CD4-positive, alpha-beta T cell treated with Interleukin-4 for 4 hours (primary cell): ENCODE measurements around the gene ANKRD33B.
"Not testable (repeated sequence)": the region's sequence is repeated elsewhere in the genome, so short reads cannot be mapped to it uniquely, and the experiment has no call there.

ENCODE experiments used
- DNase-seq: peaks from one replicate; pipeline ENCODE4 v3.0.0-alpha.2; 2020

The ANKRD33B gene

DNA sequence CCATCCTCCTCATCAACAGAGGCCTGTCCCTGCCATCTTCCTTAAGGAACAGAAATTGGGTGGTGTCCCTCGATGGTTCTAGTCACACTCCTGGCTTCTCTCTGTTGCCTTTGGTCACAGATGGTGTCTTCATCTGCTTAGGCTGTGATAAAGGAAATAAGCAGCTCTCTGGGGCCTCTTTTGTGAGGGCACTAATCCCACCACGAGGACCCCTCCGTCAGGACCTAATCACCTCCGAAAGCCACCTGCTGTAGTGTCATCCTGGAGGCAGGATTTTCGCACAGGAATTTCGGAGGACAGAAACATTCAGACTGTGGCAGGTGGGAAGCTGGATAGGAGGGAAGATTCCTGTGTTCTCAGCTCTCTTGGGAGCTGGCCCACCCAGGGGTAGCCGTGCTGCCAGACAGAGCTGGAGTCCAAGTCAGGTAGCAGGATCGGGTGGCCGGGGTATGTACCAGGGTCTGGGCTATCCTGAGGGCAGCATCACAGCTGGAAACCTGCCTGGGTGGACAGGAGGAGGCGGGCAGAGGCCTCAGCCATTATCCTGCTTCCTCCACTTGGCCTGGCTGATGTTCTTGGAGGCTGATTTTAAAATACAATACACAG is 59.5 kb downstream of the ANKRD33B start:
- no peak for DNase-seq

DNA sequence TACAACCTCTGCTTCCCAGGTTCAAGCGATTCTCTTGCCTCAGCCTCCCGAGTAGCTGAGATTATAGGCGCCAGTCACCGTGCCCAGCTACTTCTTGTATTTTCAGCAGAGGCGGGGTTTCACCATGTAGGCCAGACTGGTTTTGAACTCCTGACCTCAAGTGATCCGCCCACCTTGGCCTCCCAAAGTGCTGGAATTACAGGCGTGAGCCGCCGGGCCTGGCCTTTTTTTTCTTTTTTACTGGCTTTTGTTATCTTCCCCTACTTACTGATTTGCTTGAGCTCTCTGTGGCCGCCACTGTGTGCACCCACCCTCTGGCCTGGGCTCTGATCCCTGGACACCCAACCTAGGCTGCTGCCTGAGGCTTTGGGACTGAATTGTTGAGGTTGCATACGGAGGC is 60.3 kb downstream of the ANKRD33B start:
- no peak for DNase-seq

DNA sequence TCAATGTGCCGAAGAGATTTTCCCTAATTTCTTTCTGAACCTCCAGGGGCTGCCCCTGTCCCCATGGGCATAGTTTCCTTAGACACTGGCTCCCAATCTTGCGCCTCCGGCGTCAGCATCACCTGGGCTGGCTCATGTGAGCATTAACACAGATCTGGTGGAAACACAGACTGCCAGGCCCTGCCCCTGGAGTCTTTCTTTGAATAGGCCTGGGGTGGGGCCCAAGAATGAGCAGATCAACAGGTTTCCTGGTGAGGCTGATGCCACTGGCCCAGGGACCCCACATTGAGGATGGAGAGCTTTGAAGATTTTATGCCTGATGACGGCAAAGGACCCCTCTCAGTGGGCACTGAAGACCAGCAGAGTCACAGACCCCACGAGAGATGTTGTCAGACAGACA is 60.8 kb downstream of the ANKRD33B start:
- DNase-seq: no peak

DNA sequence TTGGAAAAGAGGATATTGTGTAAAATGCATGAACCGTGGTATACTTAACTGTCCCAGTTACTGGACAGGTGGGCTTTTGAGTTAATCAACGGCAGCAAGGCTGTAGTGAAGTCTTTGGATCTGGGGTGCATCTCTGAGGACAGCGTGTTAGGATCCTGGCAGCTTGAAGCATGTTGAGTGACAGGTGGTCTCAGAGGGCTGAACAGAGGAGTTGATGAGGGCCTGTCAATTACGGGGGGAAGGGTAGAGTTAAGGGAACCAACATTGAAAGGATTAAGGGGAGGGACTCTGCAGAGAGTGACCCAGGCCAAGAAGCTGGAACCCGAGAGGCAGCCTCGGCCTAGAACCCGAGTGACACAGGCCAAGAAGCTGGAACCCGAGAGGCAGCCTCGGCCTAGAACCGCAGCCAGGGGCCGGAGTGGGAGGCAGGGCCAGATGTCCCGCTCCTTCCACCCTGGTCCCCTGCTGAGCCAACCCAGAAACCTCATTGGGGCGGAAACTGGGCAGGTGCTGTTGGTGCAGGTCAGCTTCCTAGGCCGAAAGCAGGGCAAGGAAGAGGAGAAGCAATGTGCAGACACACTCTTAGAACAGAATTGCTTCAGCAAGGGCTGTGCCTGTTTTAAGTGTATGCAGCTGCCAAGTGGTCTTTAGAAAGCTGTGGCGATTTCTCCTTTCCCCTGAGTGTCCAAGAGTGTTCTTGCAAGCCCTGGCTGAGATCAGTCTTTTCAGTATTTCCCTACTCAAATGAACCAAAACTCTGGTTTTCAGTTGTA is 62.0 kb downstream of the ANKRD33B start:
- no peak for DNase-seq

DNA sequence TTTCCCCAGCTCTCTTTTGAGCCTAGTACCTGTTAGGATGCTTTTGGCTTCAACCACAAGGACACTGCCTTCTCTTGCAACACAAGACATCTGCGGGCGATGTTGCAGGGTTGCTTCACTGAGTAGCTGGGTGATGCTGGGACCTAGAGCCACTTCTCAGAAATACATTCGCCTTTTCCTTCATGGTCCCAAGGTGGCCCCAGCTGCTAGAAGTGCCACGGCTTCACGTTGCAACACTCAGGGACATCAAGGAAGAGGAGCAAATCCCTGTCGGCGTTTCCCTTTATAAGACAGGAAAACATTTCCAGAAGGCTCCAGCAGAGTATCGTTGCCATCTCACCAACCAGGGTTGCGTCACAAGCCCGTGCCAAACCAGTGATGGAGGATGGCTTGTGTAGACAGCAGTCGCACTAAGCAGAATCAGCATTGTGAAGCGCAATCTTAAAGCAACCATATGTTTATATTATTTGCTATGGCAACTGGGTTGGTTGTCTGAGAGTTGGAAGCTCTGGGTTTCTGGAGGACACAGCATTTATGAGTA is 62.7 kb downstream of the ANKRD33B start:
- no peak for DNase-seq

DNA sequence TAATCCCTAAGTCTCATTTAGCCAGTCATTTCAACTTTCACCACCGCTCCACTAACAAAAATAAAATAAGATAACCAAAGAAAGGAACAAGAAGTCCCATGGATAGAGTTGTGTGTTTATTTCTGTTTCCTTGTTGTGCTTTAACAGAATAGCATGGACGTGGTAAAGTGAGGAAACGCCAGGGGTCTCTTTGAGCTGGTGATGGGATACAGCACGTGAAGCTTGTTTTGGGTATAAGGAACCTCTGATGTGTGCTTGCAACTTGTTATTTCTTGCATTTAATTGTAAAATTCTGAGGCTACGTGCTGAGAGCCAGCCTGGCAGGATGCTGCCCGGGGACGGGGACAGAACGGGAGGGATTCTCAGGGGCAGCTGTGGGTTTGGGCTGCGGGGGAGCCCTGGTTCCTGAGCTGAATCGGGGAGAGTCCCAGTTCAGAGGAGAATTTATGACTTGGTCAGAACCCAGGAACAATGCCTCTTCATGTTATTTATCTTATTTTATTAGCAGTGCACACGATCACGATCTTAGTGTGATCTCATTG is 63.4 kb downstream of the ANKRD33B start:
- no peak for DNase-seq

DNA sequence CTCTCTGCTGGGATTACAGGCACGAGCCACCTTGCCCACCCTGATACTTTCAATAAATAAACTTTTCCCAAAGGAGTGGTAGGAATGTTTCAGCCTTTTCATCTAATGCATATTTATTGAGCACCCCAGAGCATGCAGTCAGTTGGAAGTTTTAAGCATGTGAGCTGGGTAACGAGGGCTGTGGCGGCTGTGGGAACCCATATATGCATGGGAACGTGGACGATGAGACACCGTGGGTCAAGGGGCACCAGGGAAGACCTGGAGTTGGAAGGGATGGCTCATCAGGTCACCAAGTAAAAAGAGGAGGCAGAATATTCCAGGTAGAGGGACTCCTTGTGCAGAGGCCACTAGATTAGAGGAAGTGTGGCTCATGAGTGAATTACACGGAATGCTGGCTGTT is 64.7 kb downstream of the ANKRD33B start:
- no peak for DNase-seq

DNA sequence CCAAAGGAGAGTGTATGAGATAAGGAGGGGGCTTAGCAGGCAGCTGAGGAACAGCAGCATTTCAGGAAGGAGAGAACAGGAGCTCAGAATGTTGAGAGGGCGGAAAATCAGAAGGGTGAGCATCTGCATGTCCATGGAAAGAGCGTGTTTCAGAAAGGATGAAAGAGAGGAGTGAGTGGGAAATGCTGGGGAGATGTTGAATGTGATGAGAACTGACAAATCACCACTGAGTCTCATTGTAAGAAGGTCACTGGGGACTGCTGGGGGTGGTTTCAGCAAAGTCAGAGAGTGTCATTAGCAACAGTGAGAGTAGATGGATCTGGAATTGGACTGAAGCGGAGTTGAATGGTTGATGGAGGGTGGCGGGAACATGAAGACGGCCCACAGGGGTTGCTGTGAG is 65.8 kb downstream of the ANKRD33B start:
- no peak for DNase-seq

DNA sequence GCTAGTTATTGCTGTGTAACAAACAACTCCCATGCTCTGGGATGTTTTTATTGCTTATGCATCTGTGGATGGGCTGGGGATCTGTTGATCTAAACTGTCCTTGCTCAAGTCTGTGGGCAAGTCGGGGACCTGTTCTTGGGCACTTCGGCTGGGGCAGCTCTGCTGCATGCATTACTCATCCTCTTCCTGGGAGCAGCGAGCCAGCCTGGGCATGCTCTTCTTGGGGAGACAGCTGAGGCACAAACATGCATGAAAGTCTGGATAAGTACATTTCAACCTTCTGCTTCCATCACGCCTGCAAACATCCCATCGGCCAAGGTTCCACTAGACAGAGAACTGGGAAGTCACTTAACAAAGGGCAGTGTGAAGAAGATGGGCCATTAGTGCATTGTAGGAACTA is 66.3 kb downstream of the ANKRD33B start:
- DNase-seq: no peak

DNA sequence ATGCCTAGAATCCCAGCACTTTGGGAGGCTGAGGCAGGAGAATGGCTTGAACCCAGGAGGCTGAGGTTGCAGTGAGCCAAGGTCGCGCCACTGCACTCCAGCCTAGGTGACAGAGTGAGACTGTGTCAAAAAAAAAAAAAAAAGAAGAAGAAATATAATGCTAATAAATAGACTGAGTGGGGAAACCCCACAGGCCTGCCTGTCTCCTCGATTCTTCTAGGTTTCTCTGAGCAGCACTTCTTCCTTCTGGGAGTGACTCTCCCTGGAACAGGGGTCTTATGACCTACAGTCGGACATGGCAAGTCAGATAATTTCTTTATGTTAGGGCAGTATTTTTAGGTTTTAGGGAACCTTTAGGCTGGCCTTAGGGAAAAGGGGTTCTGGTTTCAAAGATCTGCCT is 66.9 kb downstream of the ANKRD33B start:
- DNase-seq: not testable (repeated sequence)

DNA sequence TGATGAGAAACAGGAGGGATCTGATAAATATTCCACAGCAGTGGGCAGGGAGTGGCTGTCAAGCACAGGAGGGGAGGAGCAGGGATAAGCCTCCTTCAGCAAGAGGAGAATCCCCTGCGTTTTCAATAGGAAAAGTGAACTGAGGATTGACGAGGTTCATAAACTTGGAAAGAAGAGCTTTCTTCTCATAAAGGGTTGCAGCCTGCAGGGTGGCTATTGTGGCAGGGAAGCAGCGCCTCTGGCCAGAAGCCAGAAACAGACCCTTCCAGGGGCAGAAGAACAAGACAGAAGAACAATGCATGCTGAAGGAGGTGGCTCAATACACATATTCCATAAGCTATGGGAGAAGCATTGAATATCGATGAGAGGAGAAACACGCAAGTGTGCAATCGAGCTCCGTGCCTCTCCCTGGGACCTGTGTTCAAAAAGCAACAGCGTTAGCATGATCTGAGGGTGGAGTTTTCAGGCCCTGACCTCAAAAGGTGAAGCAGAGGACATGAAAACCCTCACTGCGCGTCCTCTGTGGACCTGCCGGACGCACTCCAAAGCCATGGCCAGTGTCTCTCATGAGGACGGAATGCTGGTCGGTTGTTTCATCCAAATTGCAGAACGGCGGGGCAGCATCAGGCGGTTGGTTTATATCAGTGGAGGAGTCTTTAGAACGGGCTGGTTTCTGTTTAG is 67.6 kb downstream of the ANKRD33B start:
- no peak for DNase-seq

DNA sequence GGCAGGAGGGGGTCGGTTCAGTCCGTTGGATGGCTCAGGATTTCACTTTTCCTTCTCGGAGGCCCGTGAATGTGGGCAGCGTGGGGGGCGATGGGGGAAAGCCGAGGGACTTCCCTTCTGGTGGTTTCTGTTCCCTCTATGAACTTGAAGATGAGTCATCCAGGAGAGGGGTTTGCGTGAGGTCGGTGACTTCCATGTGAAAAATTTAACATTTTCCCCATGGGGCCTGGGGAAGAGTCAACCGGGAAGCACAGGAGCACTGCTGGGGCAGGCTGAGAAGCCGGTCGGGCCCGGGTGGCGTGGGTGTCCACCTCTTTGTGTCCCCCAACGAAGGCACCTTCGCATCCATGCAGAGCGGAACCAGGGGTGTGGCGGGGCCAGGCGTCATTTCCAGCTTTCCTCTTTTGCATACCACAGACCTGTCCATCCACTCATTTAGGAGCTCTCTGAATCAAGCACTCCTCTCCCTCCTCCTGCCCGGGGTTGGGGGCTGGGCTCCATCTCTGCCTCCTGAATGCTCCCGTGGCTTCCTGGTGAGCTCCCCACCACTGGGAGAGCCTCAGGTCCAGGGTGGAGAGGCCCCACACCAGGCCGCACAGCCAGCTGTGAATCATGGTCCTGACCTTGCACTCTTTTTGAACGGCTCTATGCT is 68.4 kb downstream of the ANKRD33B start:
- DNase-seq: peak; percentile 33

DNA sequence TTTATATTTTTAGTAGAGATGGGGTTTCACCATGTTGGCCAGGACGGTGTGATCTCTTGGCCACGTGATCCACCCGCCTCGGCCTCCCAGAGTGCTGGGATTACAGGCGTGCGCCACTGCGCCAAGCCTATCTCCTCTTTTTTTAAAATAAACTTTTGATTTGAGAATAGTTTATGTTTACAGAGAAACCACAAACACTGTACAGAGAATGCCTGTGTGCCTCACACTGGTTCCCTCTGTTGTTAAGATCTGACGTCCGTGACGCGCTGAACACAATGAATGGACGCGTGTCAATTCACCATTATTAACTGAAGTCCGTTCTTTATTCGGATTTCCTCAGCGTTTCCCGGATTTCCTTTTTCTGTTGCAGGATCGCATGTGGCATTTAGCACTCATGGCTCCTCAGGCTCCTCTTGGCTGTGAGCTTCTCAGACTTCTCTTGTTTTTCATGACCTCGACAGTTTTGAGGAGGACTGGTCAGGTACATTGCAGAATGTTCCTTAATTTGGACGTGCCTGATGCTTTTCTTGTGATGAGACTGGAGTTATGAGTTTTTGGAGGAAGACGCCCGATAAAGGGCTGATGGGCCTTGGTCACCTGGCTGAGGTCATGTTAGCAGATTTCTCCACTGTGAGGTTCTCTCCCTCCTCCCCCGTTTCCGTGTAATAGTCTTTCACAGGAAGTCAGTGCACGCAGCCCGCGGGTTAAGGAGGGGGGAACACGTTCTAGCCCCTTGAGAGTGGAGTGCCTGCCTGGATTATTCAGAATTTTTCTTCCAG is 69.6 kb downstream of the ANKRD33B start:
- peak; percentile 46 for DNase-seq

DNA sequence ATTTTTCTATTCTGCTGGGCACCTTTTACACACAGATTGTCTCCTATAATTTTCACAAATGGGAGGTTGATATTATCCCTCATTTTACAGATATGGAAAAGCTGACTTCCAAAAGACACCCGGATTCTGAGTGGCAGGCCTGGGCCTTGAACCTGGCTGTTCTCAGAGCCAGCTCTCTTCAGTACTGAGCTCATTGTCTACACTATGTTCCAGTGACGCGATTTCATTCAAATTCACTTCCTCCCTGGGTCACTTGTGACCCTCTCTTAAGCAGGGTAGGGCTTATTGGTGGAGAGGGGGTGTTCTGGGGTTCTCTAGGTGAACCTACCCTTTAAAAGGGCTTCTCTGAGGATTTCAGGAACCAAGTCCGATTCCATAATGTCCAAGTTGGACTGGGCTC is 70.2 kb downstream of the ANKRD33B start:
- no peak for DNase-seq

DNA sequence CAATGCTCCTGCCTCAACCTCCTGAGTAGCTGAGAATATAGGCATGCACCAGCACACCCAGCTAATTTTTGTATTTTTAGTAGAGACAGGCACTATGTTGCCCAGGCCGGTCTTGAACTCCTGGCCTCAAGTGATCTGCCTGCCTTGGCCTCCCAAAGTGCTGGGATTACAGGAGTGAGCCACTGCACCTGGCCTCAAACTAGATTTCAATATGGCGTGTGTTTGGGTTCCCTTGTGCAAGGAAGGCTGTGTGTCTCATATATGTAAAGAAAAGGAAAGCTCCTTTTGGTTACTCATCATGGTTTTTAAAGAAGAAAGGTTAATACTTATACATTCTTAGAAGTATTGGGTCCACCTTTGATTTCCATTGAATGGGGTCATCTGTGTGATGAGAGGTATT is 70.7 kb downstream of the ANKRD33B start:
- no peak for DNase-seq

DNA sequence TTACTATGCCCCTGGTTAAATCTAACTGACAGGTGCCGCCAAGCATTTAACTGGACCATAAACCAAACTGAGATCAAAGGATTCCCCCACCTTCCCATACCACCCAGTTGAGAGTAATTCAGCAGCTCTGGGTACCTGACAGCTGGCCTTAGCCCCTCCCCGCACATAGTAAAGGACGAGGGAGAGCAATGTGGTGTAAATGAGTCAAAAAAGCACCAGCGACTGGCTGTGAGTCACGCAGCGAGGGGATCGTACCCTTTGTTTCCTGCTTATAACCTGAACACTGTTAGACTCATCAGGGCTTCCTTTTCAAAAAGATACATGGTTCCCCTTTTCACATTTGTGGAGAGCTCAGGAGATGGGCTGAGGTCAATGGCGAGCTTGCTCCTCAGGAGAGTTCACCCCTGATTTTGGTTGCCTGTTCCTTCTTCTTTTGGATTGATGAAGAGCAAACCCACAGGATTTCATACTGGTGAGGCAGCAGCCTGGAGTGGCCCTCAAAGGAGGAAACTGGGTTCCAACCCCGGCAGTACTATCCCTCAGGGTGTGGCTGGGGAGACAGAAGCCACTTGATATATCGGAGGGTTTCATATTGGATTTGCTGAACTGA is 71.5 kb downstream of the ANKRD33B start:
- peak; percentile 66 for DNase-seq

DNA sequence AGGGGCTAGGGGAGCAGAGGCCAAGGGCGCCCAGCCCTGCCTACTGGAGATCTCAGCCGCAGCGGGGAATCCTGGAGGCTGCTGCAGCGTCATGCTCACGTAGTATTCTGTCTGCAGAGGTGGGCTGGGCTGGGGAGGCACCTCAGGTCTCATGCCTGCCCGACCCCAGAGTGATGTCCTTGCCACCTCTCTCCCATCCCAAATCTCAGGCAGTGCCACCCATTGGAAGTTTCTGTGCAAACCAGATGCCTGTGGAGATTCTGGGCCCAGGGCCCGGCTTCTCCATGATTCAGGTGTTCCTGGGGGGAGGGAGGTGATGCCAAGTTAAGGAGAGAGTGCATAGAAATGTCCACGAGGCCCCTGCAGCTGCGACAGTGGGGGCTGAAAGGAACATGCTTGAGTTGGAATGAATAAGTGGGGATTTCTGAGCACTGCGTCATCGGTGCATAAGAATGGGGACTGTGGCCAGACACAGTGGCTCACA is 72.0 kb downstream of the ANKRD33B start:
- DNase-seq: no peak

DNA sequence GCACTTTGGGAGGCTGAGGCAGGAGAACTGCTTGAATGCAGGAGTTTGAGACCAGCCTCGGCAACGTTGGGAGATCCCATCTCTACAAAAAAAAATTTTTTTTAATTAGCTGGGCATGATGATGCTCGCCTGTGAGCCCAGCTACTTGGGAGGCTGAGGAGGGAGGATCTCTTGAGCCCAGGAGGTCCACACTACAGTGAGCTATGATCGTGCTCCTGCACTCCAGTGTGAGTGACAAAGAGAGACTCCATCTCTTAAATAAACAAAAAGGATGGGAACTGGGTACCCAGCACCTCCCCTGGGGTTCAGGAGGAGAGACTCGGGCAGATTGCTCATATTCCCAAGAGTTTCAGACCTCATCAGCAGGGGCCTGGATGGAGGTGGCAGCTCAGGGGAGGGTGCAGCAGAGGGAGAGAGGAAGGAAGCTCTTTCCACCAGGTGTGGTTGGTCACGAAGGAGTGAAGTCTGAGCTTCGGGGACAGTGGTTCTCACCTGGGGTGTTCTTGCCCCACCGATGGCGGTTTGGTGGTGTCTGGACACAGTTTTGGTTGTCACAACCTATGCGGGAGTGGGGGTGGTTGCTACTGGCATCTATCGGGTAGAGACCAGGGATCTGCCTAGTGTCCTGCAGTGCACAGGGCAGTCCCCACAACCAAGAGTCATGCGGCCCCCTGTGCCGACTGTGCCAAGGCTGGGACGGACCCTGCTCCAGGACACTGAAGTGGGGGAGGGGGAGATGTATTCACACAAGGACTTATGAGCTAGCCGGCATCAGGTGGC is 72.7 kb downstream of the ANKRD33B start:
- DNase-seq: no peak

DNA sequence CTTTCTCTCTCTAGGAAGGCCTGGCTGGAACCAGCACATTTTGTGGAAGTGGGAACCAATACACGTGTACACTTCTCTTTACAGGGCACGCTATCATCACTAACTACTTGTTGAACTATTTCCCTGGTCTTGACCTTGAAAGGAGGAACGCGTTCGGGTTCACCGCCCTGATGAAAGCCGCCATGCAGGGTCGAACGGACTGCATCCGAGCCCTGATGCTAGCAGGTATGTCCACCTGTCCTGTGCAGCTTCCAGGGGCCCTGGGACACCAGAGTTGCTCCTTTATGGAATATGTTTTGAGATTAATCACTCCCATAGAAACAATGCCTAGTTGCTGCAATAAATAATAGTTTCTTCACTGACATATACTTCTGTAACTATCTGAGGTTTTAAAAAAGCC is 74.1 kb downstream of the ANKRD33B start:
- no peak for DNase-seq

DNA sequence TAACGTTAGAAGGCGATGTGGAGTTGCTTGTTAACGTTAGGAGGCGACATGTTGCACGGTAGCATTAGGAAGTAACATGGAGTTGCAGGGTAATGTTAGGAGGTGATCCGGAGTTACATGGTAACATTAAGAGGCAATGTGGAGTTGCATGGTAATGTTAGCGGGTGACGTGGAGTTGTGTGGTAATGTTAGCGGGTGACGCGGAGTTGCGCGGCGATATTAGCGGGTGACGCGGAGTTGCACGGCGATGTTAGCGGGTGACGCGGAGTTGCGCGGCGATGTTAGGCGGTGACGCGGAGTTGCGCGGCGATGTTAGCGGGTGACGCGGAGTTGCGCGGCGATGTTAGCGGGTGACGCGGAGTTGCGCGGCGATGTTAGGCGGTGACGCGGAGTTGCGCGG is 74.9 kb downstream of the ANKRD33B start:
- not testable (repeated sequence) for DNase-seq

DNA sequence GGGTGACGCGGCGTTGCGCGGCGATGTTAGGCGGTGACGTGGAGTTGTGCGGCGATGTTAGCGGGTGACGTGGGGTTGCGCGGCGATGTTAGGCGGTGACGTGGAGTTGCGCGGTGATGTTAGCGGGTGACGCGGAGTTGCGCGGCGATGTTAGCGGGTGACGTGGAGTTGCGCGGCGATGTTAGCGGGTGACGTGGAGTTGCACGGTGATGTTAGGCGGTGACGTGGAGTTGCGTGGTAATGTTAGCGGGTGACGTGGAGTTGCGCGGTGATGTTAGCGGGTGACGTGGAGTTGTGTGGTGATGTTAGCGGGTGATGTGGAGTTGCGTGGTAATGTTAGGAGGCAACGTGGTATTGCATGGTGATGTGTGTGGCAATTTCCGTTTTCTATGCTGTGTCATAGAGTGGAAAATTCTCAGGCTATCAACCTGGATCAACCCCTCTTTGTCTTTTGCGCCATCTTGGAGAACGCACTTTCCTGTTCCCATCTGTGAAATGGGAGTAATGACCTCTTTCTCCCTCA is 76.0 kb downstream of the ANKRD33B start:
- DNase-seq: no peak
